ENCODE measurements around the gene NCOA1. TPM values are rescaled to one million over a fixed set of nuclear protein-coding genes. Genes with fewer than 3 reads are reported as not detected.

The NCOA1 gene
- total RNA-seq, 2 donors from 2014 or later = 34.9 to 58.3 TPM

DNA sequence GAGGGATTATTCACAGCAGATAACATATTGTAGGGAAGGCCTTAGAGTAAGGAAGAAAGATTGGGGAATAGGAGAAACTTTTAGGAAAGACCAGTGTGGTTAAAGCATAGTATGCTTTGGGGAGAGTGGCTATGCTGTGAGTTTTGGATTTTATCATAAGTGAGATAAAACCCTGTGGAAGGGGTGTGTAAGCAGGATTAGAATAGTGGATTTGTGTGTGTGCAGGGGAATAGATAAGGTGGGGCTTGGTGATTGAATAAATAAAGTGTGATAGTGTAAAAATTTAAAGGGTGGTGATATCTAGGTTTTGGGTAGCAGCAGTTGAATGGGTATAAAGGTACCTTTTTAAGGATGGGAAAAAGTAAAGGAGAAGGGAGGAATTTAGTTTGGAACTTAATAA, 137.7 kb downstream of the NCOA1 start:
- peaks cover 0 to 3% of the 10 kb centered on the region in 2 donors for H3K4me1 ChIP-seq (ENCODE audit: control insufficient read depth in 1 of 2, low read depth in 2 of 2)
- no peaks in the 10 kb centered on the region for H3K36me3 ChIP-seq
- ATAC-seq (ENCODE audit: insufficient number of reproducible peaks, low FRiP score, low read depth) = no peak
- TF ChIP-seq, protein P1, sequence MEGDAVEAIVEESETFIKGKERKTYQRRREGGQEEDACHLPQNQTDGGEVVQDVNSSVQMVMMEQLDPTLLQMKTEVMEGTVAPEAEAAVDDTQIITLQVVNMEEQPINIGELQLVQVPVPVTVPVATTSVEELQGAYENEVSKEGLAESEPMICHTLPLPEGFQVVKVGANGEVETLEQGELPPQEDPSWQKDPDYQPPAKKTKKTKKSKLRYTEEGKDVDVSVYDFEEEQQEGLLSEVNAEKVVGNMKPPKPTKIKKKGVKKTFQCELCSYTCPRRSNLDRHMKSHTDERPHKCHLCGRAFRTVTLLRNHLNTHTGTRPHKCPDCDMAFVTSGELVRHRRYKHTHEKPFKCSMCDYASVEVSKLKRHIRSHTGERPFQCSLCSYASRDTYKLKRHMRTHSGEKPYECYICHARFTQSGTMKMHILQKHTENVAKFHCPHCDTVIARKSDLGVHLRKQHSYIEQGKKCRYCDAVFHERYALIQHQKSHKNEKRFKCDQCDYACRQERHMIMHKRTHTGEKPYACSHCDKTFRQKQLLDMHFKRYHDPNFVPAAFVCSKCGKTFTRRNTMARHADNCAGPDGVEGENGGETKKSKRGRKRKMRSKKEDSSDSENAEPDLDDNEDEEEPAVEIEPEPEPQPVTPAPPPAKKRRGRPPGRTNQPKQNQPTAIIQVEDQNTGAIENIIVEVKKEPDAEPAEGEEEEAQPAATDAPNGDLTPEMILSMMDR (IDR thresholded peaks at IDR 0.05) = no peak
- no peak for DNase-seq (ENCODE audit: low spot score)
- no peaks in the 10 kb centered on the region for H3K27me3 ChIP-seq (replicated peaks; ENCODE audit: insufficient read depth)
- no peak overlapping the region for H3K4me3 ChIP-seq
- H3K9me3 ChIP-seq = no peaks in the 10 kb centered on the region
- no peak overlapping the region for H3K27ac ChIP-seq

DNA sequence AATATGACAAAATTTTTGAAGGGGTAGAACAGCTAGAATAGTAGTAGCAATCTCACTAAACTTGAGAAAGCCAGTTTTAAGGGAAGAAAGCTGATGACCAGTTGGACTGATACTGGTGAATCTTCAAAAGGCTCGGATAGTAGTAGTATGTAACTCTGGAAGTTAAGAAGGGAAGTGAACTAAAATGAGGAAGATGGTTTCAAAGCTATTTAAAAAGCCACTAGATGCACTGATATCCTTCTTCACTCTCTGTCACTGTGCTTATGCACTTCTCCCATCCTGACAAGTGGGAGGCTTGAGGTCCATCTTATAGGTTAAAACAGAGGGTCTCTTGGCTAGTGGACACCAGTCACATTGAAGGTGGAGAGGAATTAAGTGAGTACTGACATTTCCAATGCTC, 141.1 kb downstream of the NCOA1 start:
- ATAC-seq (ENCODE audit: insufficient number of reproducible peaks, low FRiP score, low read depth) (no peak), DNase-seq (ENCODE audit: low spot score) (no peak)
- Histone ChIP-seq H3K4me3 (no peak overlapping the region), H3K27ac (no peak overlapping the region), H3K4me1 (ENCODE audit: control insufficient read depth in 1 of 2, low read depth in 2 of 2) (no peaks in the 10 kb centered on the region), H3K9me3 (no peaks in the 10 kb centered on the region), H3K36me3 (no peaks in the 10 kb centered on the region), H3K27me3 (replicated peaks; ENCODE audit: insufficient read depth) (no peaks in the 10 kb centered on the region)
- TF ChIP-seq, protein P1 (IDR thresholded peaks at IDR 0.05) = no peak

DNA sequence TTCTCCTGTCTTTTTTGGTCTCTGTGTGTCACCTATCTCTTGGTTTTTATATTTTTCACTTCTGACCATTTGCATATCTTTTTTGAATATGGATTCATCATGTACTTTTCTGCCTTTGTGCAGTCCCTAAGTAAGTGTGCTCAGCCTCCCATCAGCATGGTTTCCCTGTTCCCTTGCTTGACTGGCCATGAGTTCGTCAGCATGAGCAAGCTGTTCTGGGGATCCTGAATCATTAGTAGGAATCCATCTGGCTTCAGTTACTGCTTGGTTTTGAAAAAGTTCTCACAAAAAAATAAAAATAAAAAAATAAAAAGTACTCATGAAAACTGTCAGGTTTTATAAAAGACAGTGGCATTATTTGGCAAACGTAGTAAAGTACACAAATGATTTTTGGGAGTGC, 144.1 kb downstream of the NCOA1 start:
- TF ChIP-seq, protein P1 (IDR thresholded peaks at IDR 0.05) = no peak
- Histone ChIP-seq H3K36me3 (no peaks in the 10 kb centered on the region), H3K27ac (no peak overlapping the region), H3K4me3 (no peak overlapping the region), H3K4me1 (ENCODE audit: control insufficient read depth in 1 of 2, low read depth in 2 of 2) (no peaks in the 10 kb centered on the region), H3K9me3 (no peaks in the 10 kb centered on the region), H3K27me3 (replicated peaks; ENCODE audit: insufficient read depth) (no peaks in the 10 kb centered on the region)
- DNase-seq (ENCODE audit: low spot score) (no peak), ATAC-seq (ENCODE audit: insufficient number of reproducible peaks, low FRiP score, low read depth) (no peak)

DNA sequence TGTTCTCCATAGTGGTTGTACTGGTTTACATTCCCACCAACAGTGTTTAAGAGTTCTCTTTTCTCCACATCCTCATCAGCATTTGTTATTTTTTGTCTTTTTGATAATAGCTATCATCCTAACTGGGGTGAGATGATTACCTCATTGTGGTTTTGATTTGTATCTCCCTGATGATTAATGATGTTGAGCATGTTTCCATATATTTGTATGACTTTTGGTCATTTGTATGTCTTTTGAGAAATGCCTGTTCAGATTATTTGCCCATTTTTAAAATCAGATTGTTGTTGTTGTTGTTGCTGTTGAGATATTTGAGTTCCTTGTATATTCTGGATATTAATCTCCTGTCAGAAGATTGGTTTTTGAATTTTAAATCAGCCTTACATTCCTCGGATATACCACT, 147.5 kb downstream of the NCOA1 start:
- TF ChIP-seq, protein P1 (IDR thresholded peaks at IDR 0.05) = no peak
- DNase-seq (ENCODE audit: low spot score) (no peak), ATAC-seq (ENCODE audit: insufficient number of reproducible peaks, low FRiP score, low read depth) (no peak)
- no peak overlapping the region for H3K27ac ChIP-seq
- no peak overlapping the region for H3K4me3 ChIP-seq
- H3K4me1 ChIP-seq (ENCODE audit: control insufficient read depth in 1 of 2, low read depth in 2 of 2) = no peaks in the 10 kb centered on the region
- H3K27me3 ChIP-seq (replicated peaks; ENCODE audit: insufficient read depth) = no peaks in the 10 kb centered on the region
- H3K9me3 ChIP-seq = no peaks in the 10 kb centered on the region
- no peaks in the 10 kb centered on the region for H3K36me3 ChIP-seq

DNA sequence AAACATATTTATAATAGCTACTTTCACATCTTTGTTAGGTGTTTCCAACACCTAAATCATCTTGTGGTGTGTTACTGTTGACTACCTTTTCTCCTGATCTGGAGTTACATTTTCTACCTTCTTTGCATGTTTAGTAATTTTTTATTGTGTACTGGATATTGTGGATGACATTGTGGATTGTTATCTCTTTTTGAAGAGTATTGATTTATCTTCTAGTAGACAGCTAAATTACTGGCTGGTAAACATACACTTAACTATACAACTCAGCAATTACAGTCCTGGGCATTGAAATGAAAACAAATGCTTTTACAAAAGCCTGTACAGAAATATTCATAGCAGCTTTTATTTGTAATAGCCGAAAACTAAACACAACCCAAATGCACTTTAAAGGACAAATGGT, 151.3 kb downstream of the NCOA1 start:
- TF ChIP-seq, protein P1 (IDR thresholded peaks at IDR 0.05) = no peak
- no peak overlapping the region for H3K4me3 ChIP-seq
- no peaks in the 10 kb centered on the region for H3K4me1 ChIP-seq (ENCODE audit: control insufficient read depth in 1 of 2, low read depth in 2 of 2)
- DNase-seq (ENCODE audit: low spot score) (no peak), ATAC-seq (ENCODE audit: insufficient number of reproducible peaks, low FRiP score, low read depth) (no peak)
- no peaks in the 10 kb centered on the region for H3K9me3 ChIP-seq
- no peaks in the 10 kb centered on the region for H3K27me3 ChIP-seq (replicated peaks; ENCODE audit: insufficient read depth)
- no peak overlapping the region for H3K27ac ChIP-seq
- no peaks in the 10 kb centered on the region for H3K36me3 ChIP-seq
